NB4 (cell line): ENCODE data around the gene LVRN.

Source experiments
- CTCF ChIP-seq: IDR thresholded peaks from one replicate; pipeline ENCODE4 v1.5.1; 2012; ENCODE audit warnings: low read depth, low read length
- MYC ChIP-seq: IDR thresholded peaks from 2 replicates; pipeline ENCODE4 v1.6.1; 2011; ENCODE audit warnings: low read depth, low read length

GRCh38 chr5:115940080-115940810 is 22.0 kb upstream of the LVRN start:
- TF ChIP-seq CTCF = no peak
- no peak for TF ChIP-seq MYC
